ENCODE data around the gene MITF.

Gene MITF

GRCh38 chr3:69755795-69756194 is 16.5 kb downstream of the MITF start:
- no peak for DNase-seq (ENCODE audit: low spot score)

- DNase-seq (ENCODE audit: low spot score), result no peak
Measured at GRCh38 chr3:69761896-69762767, 22.9 kb downstream of the MITF start.

GRCh38 chr3:69762768-69763229 is 23.5 kb downstream of the MITF start:
- DNase-seq (ENCODE audit: low spot score), result no peak

GRCh38 chr3:69763458-69763857 is 24.2 kb downstream of the MITF start:
- no peak for DNase-seq (ENCODE audit: low spot score)

GRCh38 chr3:69764121-69764741 is 25.0 kb downstream of the MITF start:
- no peak for DNase-seq (ENCODE audit: low spot score)

- DNase-seq (ENCODE audit: low spot score), result no peak
Measured at GRCh38 chr3:69764861-69765260, 25.6 kb downstream of the MITF start.

- no peak for DNase-seq (ENCODE audit: low spot score)
Measured at GRCh38 chr3:69766638-69767037, 27.4 kb downstream of the MITF start.

GRCh38 chr3:69767571-69767970 is 28.3 kb downstream of the MITF start:
- no peak for DNase-seq (ENCODE audit: low spot score)

GRCh38 chr3:69768438-69768837 is 29.2 kb downstream of the MITF start:
- DNase-seq (ENCODE audit: low spot score), result no peak

- no peak for DNase-seq (ENCODE audit: low spot score)
Measured at GRCh38 chr3:69770219-69770618, 31.0 kb downstream of the MITF start.

GRCh38 chr3:69770976-69771634 is 31.8 kb downstream of the MITF start:
- no peak for DNase-seq (ENCODE audit: low spot score)

- DNase-seq (ENCODE audit: low spot score), result no peak
Measured at GRCh38 chr3:69772152-69772867, 33.0 kb downstream of the MITF start.

GRCh38 chr3:69774029-69774428 is 34.8 kb downstream of the MITF start:
- DNase-seq (ENCODE audit: low spot score), result no peak

GRCh38 chr3:69775751-69776150 is 36.5 kb downstream of the MITF start:
- DNase-seq (ENCODE audit: low spot score), result no peak

GRCh38 chr3:69776289-69776688 is 37.0 kb downstream of the MITF start:
- DNase-seq (ENCODE audit: low spot score), result no peak

GRCh38 chr3:69776920-69777581 is 37.8 kb downstream of the MITF start:
- DNase-seq (ENCODE audit: low spot score), result no peak

- no peak for DNase-seq (ENCODE audit: low spot score)
Measured at GRCh38 chr3:69777582-69777967, 38.3 kb downstream of the MITF start.

- DNase-seq (ENCODE audit: low spot score), result no peak
Measured at GRCh38 chr3:69781593-69781992, 42.3 kb downstream of the MITF start.

- no peak for DNase-seq (ENCODE audit: low spot score)
Measured at GRCh38 chr3:69784954-69785514, 45.8 kb downstream of the MITF start.

GRCh38 chr3:69785769-69786320 is 46.6 kb downstream of the MITF start:
- no peak for DNase-seq (ENCODE audit: low spot score)

- no peak for DNase-seq (ENCODE audit: low spot score)
Measured at GRCh38 chr3:69786854-69787253, 47.6 kb downstream of the MITF start.
